HG03378 (cell line): ENCODE results near the gene HOXB2.

Experiments used
- ATAC-seq: cut with Tn5 transposase; IDR thresholded peaks from one replicate; pipeline ENCODE4 v1.9.1; 2021; ENCODE audit warnings: mild to moderate bottlenecking, moderate library complexity; ENCODE audit not compliant: unreplicated experiment

Gene HOXB2

DNA sequence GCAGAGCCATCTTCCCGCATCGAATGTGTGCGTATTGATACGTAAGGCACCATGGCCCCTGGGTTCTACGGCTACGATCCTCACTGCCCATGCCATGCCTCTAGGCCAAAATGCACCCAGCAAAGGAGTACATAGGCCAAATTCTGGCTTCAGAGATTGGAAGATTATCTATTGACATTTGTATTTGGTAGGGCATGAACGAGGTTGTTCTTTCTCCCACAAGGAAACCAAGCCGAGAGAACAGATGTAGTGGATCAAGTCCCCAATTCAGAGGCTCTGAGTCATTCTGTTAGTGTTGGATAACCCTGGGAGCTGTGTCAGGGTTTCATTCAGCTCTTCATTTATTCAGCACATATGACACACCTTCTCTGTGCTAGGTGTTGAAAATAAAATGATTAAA, 50.6 kb downstream of the HOXB2 start:
- no peak for ATAC-seq
